H1 (cell line): Measurements from ENCODE around the gene TBC1D10A. TPM values are rescaled to one million over a fixed set of nuclear protein-coding genes. Genes with fewer than 3 reads are reported as not detected.

Source experiments
- RXRA ChIP-seq: IDR thresholded peaks from 2 replicates; pipeline ENCODE4 v1.6.1; 2011; ENCODE audit warnings: low read depth, mild to moderate bottlenecking, low read length, moderate library complexity; ENCODE audit not compliant: insufficient read depth
- polyA plus RNA-seq, 7 experiments: library from polyadenylated mRNA; depleted of rRNA in 3 of 7; stranded (reverse) in 5 of 7; unstranded in 2 of 7; fragments of >200 nt in 5 of 7; fragments of 200-250 nt in 2 of 7; gene quantifications; 1 replicate in 5 of 7; 2 replicates in 1 of 7; 4 replicates in 1 of 7; pipeline versions ENCODE4 v1.2.1 to v1.2.3, GENCODE V29; 2011 to 2013; ENCODE audit warnings: missing spikeins in 2 of 7, mixed read lengths in 2 of 7
- total RNA-seq: library from RNA; stranded (reverse); fragmentation: NEBNext Ultra II Directional; extraction: Animal tissue kit (Norgen Biotek cat#: 25700); gene quantifications from 2 replicates; pipeline ENCODE4 v1.2.1, GENCODE V29; 2021

The TBC1D10A gene
- total and polyA plus RNA-seq, 2 of the 8 experiments (the other 6 are each of a cell fraction or from before 2014, with no cell fraction given) = 5.4 to 7.0 TPM

DNA sequence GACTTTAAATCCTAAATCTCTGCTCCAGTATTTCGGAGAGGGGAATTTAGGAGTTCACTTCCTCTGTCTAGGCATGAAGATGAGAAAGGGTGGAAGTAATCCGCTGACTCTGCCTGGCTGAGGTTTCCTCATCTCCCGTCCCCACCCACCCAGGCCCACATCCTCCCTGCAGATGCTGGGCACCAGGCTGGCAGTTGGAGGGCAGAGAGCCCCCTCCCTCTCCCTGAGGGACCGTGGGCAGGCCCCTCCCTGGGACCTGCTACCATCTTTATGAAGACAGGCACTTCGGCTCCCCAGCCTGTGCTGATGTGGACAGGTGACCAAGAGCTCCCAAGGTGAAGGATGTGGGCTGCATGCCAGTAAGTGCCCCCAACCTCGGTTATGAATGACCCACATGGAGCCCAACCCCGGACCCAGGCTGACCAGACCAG, 44.1 kb downstream of the TBC1D10A start (continued):
- no peak for TF ChIP-seq RXRA
